Stimulated activated naive CD4-positive, alpha-beta T cell treated with Interleukin-2 at 50 U/mL for 16 hours (primary cell): ENCODE results near the gene DZIP1.
"Not testable (repeated sequence)": the region's sequence is repeated elsewhere in the genome, so short reads cannot be mapped to it uniquely, and the experiment has no call there.

Source experiments
- DNase-seq: peaks from one replicate; lab custom pipeline; 2025; lab: John Stamatoyannopoulos, UW

Gene DZIP1

GRCh38 chr13:95644601-95645052, at the start of gene DZIP1:
TSS of gene DZIP1 (minus strand) at chr13:95644706. CDS start at chr13:95642029, 2,677 bp downstream.
- no peak for DNase-seq

- not testable (repeated sequence) for DNase-seq
Observed at GRCh38 chr13:95690986-95691385, 46.5 kb upstream of the DZIP1 start.

- no peak for DNase-seq
Observed at GRCh38 chr13:95689582-95689926, 45.0 kb upstream of the DZIP1 start.

GRCh38 chr13:95684960-95685359, 40.5 kb upstream of the DZIP1 start:
- not testable (repeated sequence) for DNase-seq

GRCh38 chr13:95684418-95684817, 39.9 kb upstream of the DZIP1 start:
- no peak for DNase-seq

- no peak for DNase-seq
Observed at GRCh38 chr13:95679722-95680121, 35.2 kb upstream of the DZIP1 start.

GRCh38 chr13:95678967-95679366, 34.5 kb upstream of the DZIP1 start:
- no peak for DNase-seq

- DNase-seq: no peak
Observed at GRCh38 chr13:95677564-95678266, 33.2 kb upstream of the DZIP1 start.

- DNase-seq: peak; percentile 98
Observed at GRCh38 chr13:95676762-95677563, 32.5 kb upstream of the DZIP1 start, which contains the start of gene DNAJC3. TSS of gene DNAJC3 (plus strand) at chr13:95677139. CDS start at chr13:95677256, 117 bp downstream.

GRCh38 chr13:95676105-95676761, 31.7 kb upstream of the DZIP1 start:
- peak; percentile 7 for DNase-seq

- no peak for DNase-seq
Observed at GRCh38 chr13:95671597-95671996, 27.1 kb upstream of the DZIP1 start.

- not testable (repeated sequence) for DNase-seq
Observed at GRCh38 chr13:95667235-95667634, 22.7 kb upstream of the DZIP1 start.

GRCh38 chr13:95660981-95661581, 16.6 kb upstream of the DZIP1 start:
- no peak for DNase-seq

- no peak for DNase-seq
Observed at GRCh38 chr13:95659500-95659899, 15.0 kb upstream of the DZIP1 start.

GRCh38 chr13:95656386-95657015, 12.0 kb upstream of the DZIP1 start:
- DNase-seq: no peak

GRCh38 chr13:95652821-95653220, 8.3 kb upstream of the DZIP1 start:
- DNase-seq: no peak

- DNase-seq: no peak
Observed at GRCh38 chr13:95652244-95652764, 7.8 kb upstream of the DZIP1 start.

- DNase-seq: no peak
Observed at GRCh38 chr13:95650696-95651095, 6.2 kb upstream of the DZIP1 start.

GRCh38 chr13:95647321-95647720, 2.8 kb upstream of the DZIP1 start:
- DNase-seq: no peak

GRCh38 chr13:95643936-95644598, 439 bp downstream of the DZIP1 start:
- DNase-seq: no peak

- DNase-seq: no peak
Observed at GRCh38 chr13:95643571-95643935, 953 bp downstream of the DZIP1 start.
